HepG2 (cell line): ENCODE measurements around the gene MC1R. TPM values are rescaled to one million over a fixed set of nuclear protein-coding genes. Genes with fewer than 3 reads are reported as not detected.

Experiments
- ASH2L ChIP-seq: fragments of 300-600, 200-600 bp; sonication (generic); IDR thresholded peaks from 2 replicates; pipeline ENCODE4 v1.7.0; 2017; ENCODE audit warnings: low read depth, mild to moderate bottlenecking, moderate library complexity, mixed read lengths, low read length; ENCODE audit not compliant: insufficient read length
- ESRRA ChIP-seq: sonication (generic); formaldehyde crosslinking; IDR thresholded peaks from 2 replicates; pipeline ENCODE4 v1.5.1; 2020; ENCODE audit warnings: mild to moderate bottlenecking, low read depth, missing genetic modification reagents
- FOXJ3 ChIP-seq: sonication (generic); formaldehyde crosslinking; IDR thresholded peaks from 2 replicates; pipeline ENCODE4 v1.4.0; 2020; ENCODE audit warnings: missing genetic modification reagents, mild to moderate bottlenecking, borderline replicate concordance
- HNRNPH1 ChIP-seq: fragments of 200-400 bp; formaldehyde crosslinking; optimal IDR thresholded peaks from 2 replicates; pipeline ENCODE3; 2017; ENCODE audit warnings: mild to moderate bottlenecking, low read depth, low read length
- IKZF4 ChIP-seq: sonication (generic); formaldehyde crosslinking; IDR thresholded peaks from 2 replicates; pipeline ENCODE4 v1.5.1; 2020; ENCODE audit warnings: borderline replicate concordance, mild to moderate bottlenecking, low read depth, missing genetic modification reagents; ENCODE audit errors: not compliant biosample characterization
- MAFK ChIP-seq, 2 experiments: IDR thresholded peaks in 1 of 2; conservative IDR thresholded peaks in 1 of 2; 2 replicates each; pipeline ENCODE4 v1.6.1; 2011; ENCODE audit warnings: improper control_type of control experiment in 2 of 2, low read length in 2 of 2
- MIXL1 ChIP-seq: IDR thresholded peaks from 2 replicates; pipeline ENCODE4 v1.6.1; 2016
- PREB ChIP-seq: sonication (generic); formaldehyde crosslinking; IDR thresholded peaks from 2 replicates; pipeline ENCODE4 v1.4.0; 2020; ENCODE audit warnings: missing genetic modification reagents
- PRMT3 ChIP-seq: sonication (generic); formaldehyde crosslinking; IDR thresholded peaks from 2 replicates; pipeline ENCODE4 v1.8.1; 2022; ENCODE audit warnings: low read depth, mild to moderate bottlenecking, moderate library complexity, missing genetic modification reagents, borderline replicate concordance
- PRPF4 ChIP-seq: fragments of 200-400 bp; formaldehyde crosslinking; IDR thresholded peaks from 2 replicates; pipeline ENCODE4 v1.6.1; 2016; ENCODE audit warnings: low read length, low read depth; ENCODE audit not compliant: poor library complexity, severe bottlenecking
- RFX3 ChIP-seq: IDR thresholded peaks from 2 replicates; pipeline ENCODE4 v1.6.1; 2016; ENCODE audit warnings: missing biosample characterization, missing genetic modification reagents
- SNRNP70 ChIP-seq: fragments of 200-400 bp; formaldehyde crosslinking; IDR thresholded peaks from 2 replicates; pipeline ENCODE4 v1.6.1; 2017; ENCODE audit warnings: mild to moderate bottlenecking, low read depth, low read length, moderate library complexity
- SRSF4 ChIP-seq: fragments of 200-400 bp; formaldehyde crosslinking; IDR thresholded peaks from one replicate; pipeline ENCODE4 v1.6.1; 2018; ENCODE audit warnings: mild to moderate bottlenecking, low read depth, low read length, moderate library complexity; ENCODE audit not compliant: poor library complexity, severe bottlenecking
- TRIM24 ChIP-seq: sonication (generic); formaldehyde crosslinking; IDR thresholded peaks from 2 replicates; pipeline ENCODE4 v1.8.0; 2022; ENCODE audit warnings: mild to moderate bottlenecking, missing genetic modification reagents
- ZNF30 ChIP-seq: sonication (generic); formaldehyde crosslinking; IDR thresholded peaks from 2 replicates; pipeline ENCODE4 v1.5.0; 2020; ENCODE audit warnings: mild to moderate bottlenecking, missing genetic modification reagents
- ZNF33A ChIP-seq: sonication (generic); formaldehyde crosslinking; IDR thresholded peaks from 2 replicates; pipeline ENCODE4 v1.5.1; 2020; ENCODE audit warnings: missing genetic modification reagents, mild to moderate bottlenecking, moderate library complexity, borderline replicate concordance
- ZNF510 ChIP-seq: sonication (generic); formaldehyde crosslinking; IDR thresholded peaks from 2 replicates; pipeline ENCODE4 v1.4.0; 2020; ENCODE audit warnings: low read depth, mild to moderate bottlenecking, missing genetic modification reagents
- ZNF557 ChIP-seq: sonication (generic); formaldehyde crosslinking; IDR thresholded peaks from 2 replicates; pipeline ENCODE4 v1.4.0; 2020; ENCODE audit warnings: missing genetic modification reagents
- polyA plus RNA-seq, 8 experiments: library from polyadenylated mRNA; depleted of rRNA in 3 of 8; stranded (reverse) in 7 of 8; unstranded in 1 of 8; fragments of >200 nt; fragmentation: Illumina TruSeq in 4 of 8; extraction: Trizol in 4 of 8; gene quantifications; 2 replicates each; pipeline versions ENCODE4 v1.2.1 to v1.2.3, GENCODE V29; 2011 to 2016; ENCODE audit warnings: low read depth in 4 of 8, missing spikeins in 1 of 8, mixed read lengths in 1 of 8; ENCODE audit not compliant: insufficient read depth in 1 of 8
- total RNA-seq, 5 experiments: library from RNA; depleted of rRNA; stranded (reverse); fragments of >200 nt; fragmentation: Illumina TruSeq; extraction: Trizol; gene quantifications; 2 replicates each; pipeline ENCODE4 v1.2.3, GENCODE V29; 2016; ENCODE audit warnings: low read depth in 1 of 5
- TF ChIP-seq, protein P1 (sequence below), 2 experiments: sonication (generic) in 1 of 2; formaldehyde crosslinking in 1 of 2; IDR thresholded peaks; 2 replicates each; pipeline versions ENCODE4 v1.5.1 to v1.6.1; 2011 to 2020; ENCODE audit warnings: borderline replicate concordance in 1 of 2, low read depth in 1 of 2, low read length in 1 of 2, mild to moderate bottlenecking in 1 of 2, missing genetic modification reagents in 1 of 2, moderate library complexity in 1 of 2
- TF ChIP-seq, protein P2 (sequence below): sonication (generic); formaldehyde crosslinking; IDR thresholded peaks from 2 replicates; pipeline ENCODE4 v1.4.0; 2020; ENCODE audit warnings: missing genetic modification reagents
- TF ChIP-seq, protein P3 (sequence below): sonication (generic); formaldehyde crosslinking; IDR thresholded peaks from 2 replicates; pipeline ENCODE4 v1.8.1; 2023; ENCODE audit warnings: mild to moderate bottlenecking, inconsistent platforms, moderate library complexity, missing genetic modification reagents, borderline replicate concordance

The MC1R gene
- total and polyA plus RNA-seq, 2 of the 13 experiments (the other 11 are each of a cell fraction or from before 2014, with no cell fraction given), result 9.1 to 14.8 TPM

DNA sequence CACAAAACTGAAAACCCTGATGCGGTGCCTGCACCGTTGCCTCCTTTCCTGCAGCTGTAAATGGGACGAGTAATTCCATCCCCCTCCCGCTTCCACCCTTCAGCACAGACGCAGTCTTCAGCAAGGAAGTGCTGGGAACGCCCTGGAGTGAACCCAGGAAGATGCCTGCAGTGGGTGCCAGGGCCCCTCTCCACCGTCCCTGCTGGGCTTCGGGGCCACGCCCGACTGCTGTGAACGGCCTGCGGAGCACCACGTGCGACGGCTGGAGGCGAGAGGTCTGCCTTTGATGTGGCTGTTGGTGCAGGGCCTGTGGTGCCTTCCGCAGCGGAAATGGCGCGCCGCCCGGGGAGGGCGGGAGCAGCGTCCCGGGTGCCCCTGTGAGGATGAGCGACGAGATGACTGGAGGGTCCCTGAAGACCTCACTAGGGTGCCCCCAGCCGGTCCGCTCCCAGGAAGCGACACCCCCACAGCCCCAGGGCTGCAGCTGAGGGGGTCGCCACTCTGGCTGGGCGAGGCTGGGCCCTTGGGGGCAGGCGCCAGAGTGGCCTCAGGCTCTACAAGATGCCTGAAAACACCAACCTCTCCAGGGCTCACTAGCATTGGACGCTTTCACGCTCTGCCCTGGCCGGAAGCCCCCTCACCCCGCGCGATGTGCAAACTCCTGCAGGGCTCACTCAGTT, 749 bp upstream of the MC1R start (continued):
- TF ChIP-seq, protein P1, sequence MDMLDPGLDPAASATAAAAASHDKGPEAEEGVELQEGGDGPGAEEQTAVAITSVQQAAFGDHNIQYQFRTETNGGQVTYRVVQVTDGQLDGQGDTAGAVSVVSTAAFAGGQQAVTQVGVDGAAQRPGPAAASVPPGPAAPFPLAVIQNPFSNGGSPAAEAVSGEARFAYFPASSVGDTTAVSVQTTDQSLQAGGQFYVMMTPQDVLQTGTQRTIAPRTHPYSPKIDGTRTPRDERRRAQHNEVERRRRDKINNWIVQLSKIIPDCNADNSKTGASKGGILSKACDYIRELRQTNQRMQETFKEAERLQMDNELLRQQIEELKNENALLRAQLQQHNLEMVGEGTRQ (IDR thresholded peaks at IDR 0.05; ENCODE audit: low read depth, low read length), result peak; percentile 62
- TF ChIP-seq, protein P1 (CRISPR knock-in tag; IDR thresholded peaks at IDR 0.05; ENCODE audit: borderline replicate concordance), result peak; percentile 65; the same call in 1 of the 2 replicates
- TF ChIP-seq ESRRA (CRISPR knock-in tag) (peak; percentile 93), FOXJ3 (CRISPR knock-in tag) (peak; percentile 61; the same call in 1 of the 2 replicates), PRPF4 (peak; percentile 69), PREB (CRISPR knock-in tag) (peak; percentile 91; the same call in 1 of the 2 replicates), ZNF33A (no peak; the same call in 1 of the 2 replicates), IKZF4 (CRISPR knock-in tag) (peak; percentile 99), MAFK (conservative IDR thresholded peaks at IDR 0.05 in 1 of 2, IDR thresholded peaks at IDR 0.05 in 1 of 2; ENCODE audit: low read length in 2 of 2) (no peak), ZNF510 (CRISPR knock-in tag) (peak; percentile 92), ZNF30 (peak; percentile 94; the same call in 1 of the 2 replicates), ZNF557 (CRISPR knock-in tag) (peak; percentile 98), SNRNP70 (no peak), SRSF4 (no peak), ASH2L (no peak), TRIM24 (CRISPR knock-in tag) (no peak), HNRNPH1 (peak; percentile 48), RFX3 (CRISPR knock-in tag) (no peak), MIXL1 (CRISPR knock-in tag) (peak; percentile 91), PRMT3 (peak; percentile 98)
- TF ChIP-seq, protein P2, sequence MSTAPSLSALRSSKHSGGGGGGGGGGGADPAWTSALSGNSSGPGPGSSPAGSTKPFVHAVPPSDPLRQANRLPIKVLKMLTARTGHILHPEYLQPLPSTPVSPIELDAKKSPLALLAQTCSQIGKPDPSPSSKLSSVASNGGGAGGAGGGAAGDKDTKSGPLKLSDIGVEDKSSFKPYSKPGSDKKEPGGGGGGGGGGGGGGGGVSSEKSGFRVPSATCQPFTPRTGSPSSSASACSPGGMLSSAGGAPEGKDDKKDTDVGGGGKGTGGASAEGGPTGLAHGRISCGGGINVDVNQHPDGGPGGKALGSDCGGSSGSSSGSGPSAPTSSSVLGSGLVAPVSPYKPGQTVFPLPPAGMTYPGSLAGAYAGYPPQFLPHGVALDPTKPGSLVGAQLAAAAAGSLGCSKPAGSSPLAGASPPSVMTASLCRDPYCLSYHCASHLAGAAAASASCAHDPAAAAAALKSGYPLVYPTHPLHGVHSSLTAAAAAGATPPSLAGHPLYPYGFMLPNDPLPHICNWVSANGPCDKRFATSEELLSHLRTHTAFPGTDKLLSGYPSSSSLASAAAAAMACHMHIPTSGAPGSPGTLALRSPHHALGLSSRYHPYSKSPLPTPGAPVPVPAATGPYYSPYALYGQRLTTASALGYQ (CRISPR knock-in tag), result peak; percentile 97
- TF ChIP-seq, protein P3, sequence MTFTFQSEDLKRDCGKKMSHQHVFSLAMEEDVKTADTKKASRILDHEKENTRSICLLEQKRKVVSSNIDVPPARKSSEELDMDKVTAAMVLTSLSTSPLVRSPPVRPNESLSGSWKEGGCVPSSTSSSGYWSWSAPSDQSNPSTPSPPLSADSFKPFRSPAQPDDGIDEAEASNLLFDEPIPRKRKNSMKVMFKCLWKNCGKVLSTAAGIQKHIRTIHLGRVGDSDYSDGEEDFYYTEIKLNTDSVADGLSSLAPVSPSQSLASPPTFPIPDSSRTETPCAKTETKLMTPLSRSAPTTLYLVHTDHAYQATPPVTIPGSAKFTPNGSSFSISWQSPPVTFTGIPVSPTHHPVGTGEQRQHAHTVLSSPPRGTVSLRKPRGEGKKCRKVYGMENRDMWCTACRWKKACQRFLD (CRISPR knock-in tag), result peak; percentile 99
